ENCODE data around the gene CARF. TPM values are rescaled to one million over a fixed set of nuclear protein-coding genes. Genes with fewer than 3 reads are reported as not detected.

The CARF gene
- total and polyA plus RNA-seq, 2 of the 13 experiments (the other 11 are each of a cell fraction or from before 2014, with no cell fraction given) = 3.0 to 5.4 TPM

GRCh38 chr2:202871300-202872141 is 40.6 kb upstream of the CARF start, which contains the start of gene ICA1L (continued):
- TF ChIP-seq AHDC1 (CRISPR knock-in tag; IDR thresholded peaks at IDR 0.05; ENCODE audit: borderline replicate concordance) = no peak
- TF ChIP-seq ZSCAN22 (CRISPR knock-in tag; IDR thresholded peaks at IDR 0.05) = no peak
- no peak for TF ChIP-seq BCL6 (CRISPR knock-in tag; IDR thresholded peaks at IDR 0.05)
- TF ChIP-seq CTCF (CRISPR knock-in tag; IDR thresholded peaks at IDR 0.05) = peak; percentile 11; the same call in 1 of the 2 replicates
- TF ChIP-seq SNAPC2 (CRISPR knock-in tag; IDR thresholded peaks at IDR 0.05) = no peak
- peak; percentile 34; the same call in 1 of the 2 replicates for TF ChIP-seq MTA1 (CRISPR knock-in tag; IDR thresholded peaks at IDR 0.05; ENCODE audit: borderline replicate concordance)
- TF ChIP-seq MAF1 (CRISPR knock-in tag; IDR thresholded peaks at IDR 0.05; ENCODE audit: borderline replicate concordance) = 0 out of 2 replicates have a peak, but pooled peaks have one; percentile 41
- TF ChIP-seq ZNF777 (CRISPR knock-in tag; IDR thresholded peaks at IDR 0.05) = peak; percentile 48
- TF ChIP-seq AFF4 (CRISPR knock-in tag; IDR thresholded peaks at IDR 0.05) = no peak
- TF ChIP-seq CEBPG (CRISPR knock-in tag; IDR thresholded peaks at IDR 0.05) = no peak
- TF ChIP-seq YY1 (IDR thresholded peaks at IDR 0.05; ENCODE audit: insufficient read depth, insufficient replicate concordance, low read depth, low read length) = peak; percentile 65
- TF ChIP-seq PLSCR1 (CRISPR knock-in tag; IDR thresholded peaks at IDR 0.05; ENCODE audit: borderline replicate concordance) = no peak
- TF ChIP-seq JUNB (CRISPR knock-in tag; IDR thresholded peaks at IDR 0.05; ENCODE audit: borderline replicate concordance) = no peak
- no peak for TF ChIP-seq POLR2AphosphoS2 (IDR thresholded peaks at IDR 0.05; ENCODE audit: low read depth, low read length)
- no peak for TF ChIP-seq ZNF670 (CRISPR knock-in tag; IDR thresholded peaks at IDR 0.05; ENCODE audit: borderline replicate concordance)
- no peak for TF ChIP-seq SAFB2 (CRISPR knock-in tag; IDR thresholded peaks at IDR 0.05; ENCODE audit: borderline replicate concordance, low read depth)

Data from HepG2 (cell line).